ENCODE data around the gene F10. TPM values are rescaled to one million over a fixed set of nuclear protein-coding genes. Genes with fewer than 3 reads are reported as not detected.

The F10 gene
- total and polyA plus RNA-seq, 2 of the 13 experiments (the other 11 are each of a cell fraction or from before 2014, with no cell fraction given), result 58.4 to 237 TPM

DNA sequence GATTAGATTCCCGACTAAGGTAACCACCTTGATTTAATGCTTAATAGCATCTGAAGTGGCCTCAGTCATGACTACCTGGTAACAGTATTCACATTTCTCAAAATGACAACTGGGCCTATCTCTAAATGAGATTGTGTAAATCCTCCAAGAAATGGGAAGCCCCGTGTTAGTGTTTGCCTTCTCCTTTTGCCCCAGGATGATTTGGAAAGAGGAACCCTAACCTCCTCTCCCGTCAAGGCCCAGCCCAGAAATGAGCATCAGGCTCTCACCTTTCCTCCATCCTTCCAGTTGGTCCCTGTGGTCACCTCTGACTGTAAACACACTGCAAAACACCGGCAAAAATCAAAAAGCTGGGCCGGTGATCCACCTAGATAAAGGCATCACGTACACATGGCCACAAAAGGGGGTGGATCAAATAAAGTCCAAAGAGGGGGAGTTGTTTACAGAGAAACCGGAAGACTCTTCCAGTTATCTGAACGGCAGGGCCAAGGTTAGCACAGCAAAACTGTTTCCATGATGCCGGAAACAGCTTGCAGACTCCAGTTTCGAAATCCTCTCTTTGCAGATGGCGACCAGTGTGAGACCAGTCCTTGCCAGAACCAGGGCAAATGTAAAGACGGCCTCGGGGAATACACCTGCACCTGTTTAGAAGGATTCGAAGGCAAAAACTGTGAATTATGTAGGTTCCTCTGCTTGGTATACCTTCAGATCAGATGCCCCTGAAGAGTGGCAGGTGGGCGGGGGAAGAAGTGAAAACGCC is 16.4 kb downstream of the F10 start (continued):
- TF ChIP-seq, protein P1, sequence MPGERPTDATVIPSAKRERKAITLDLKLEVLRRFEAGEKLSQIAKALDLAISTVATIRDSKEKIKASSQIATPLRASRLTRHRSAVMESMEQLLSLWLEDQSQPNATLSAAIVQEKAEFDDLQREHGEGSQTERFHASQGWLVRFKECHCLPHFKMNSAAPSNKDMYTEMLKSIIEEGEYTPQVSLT (CRISPR knock-in tag; IDR thresholded peaks at IDR 0.05; ENCODE audit: borderline replicate concordance, low read depth), result no peak
- TF ChIP-seq ARNT2 (CRISPR knock-in tag; IDR thresholded peaks at IDR 0.05; ENCODE audit: low read depth), result peak; percentile 85; the same call in 1 of the 2 replicates
- TF ChIP-seq SMAD9 (CRISPR knock-in tag; IDR thresholded peaks at IDR 0.05), result no peak
- TF ChIP-seq HOXA7 (CRISPR knock-in tag; IDR thresholded peaks at IDR 0.05), result no peak
- TF ChIP-seq PLRG1 (conservative IDR thresholded peaks at IDR 0.05), result no peak
- TF ChIP-seq IRF2 (CRISPR knock-in tag; IDR thresholded peaks at IDR 0.05), result peak; percentile 84
- no peak for TF ChIP-seq KDM5A (IDR thresholded peaks at IDR 0.05; ENCODE audit: borderline replicate concordance, low read length)
- TF ChIP-seq ZNF563 (CRISPR knock-in tag; IDR thresholded peaks at IDR 0.05), result peak; percentile 81
- TF ChIP-seq, protein P2, sequence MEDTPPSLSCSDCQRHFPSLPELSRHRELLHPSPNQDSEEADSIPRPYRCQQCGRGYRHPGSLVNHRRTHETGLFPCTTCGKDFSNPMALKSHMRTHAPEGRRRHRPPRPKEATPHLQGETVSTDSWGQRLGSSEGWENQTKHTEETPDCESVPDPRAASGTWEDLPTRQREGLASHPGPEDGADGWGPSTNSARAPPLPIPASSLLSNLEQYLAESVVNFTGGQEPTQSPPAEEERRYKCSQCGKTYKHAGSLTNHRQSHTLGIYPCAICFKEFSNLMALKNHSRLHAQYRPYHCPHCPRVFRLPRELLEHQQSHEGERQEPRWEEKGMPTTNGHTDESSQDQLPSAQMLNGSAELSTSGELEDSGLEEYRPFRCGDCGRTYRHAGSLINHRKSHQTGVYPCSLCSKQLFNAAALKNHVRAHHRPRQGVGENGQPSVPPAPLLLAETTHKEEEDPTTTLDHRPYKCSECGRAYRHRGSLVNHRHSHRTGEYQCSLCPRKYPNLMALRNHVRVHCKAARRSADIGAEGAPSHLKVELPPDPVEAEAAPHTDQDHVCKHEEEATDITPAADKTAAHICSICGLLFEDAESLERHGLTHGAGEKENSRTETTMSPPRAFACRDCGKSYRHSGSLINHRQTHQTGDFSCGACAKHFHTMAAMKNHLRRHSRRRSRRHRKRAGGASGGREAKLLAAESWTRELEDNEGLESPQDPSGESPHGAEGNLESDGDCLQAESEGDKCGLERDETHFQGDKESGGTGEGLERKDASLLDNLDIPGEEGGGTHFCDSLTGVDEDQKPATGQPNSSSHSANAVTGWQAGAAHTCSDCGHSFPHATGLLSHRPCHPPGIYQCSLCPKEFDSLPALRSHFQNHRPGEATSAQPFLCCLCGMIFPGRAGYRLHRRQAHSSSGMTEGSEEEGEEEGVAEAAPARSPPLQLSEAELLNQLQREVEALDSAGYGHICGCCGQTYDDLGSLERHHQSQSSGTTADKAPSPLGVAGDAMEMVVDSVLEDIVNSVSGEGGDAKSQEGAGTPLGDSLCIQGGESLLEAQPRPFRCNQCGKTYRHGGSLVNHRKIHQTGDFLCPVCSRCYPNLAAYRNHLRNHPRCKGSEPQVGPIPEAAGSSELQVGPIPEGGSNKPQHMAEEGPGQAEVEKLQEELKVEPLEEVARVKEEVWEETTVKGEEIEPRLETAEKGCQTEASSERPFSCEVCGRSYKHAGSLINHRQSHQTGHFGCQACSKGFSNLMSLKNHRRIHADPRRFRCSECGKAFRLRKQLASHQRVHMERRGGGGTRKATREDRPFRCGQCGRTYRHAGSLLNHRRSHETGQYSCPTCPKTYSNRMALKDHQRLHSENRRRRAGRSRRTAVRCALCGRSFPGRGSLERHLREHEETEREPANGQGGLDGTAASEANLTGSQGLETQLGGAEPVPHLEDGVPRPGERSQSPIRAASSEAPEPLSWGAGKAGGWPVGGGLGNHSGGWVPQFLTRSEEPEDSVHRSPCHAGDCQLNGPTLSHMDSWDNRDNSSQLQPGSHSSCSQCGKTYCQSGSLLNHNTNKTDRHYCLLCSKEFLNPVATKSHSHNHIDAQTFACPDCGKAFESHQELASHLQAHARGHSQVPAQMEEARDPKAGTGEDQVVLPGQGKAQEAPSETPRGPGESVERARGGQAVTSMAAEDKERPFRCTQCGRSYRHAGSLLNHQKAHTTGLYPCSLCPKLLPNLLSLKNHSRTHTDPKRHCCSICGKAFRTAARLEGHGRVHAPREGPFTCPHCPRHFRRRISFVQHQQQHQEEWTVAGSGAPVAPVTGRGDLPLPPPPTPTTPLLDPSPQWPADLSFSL (CRISPR knock-in tag; IDR thresholded peaks at IDR 0.05), result no peak
- TF ChIP-seq ZNF546 (CRISPR knock-in tag; conservative IDR thresholded peaks at IDR 0.05), result no peak
- peak; percentile 97; the same call in 1 of the 2 replicates for TF ChIP-seq ZNF816 (CRISPR knock-in tag; IDR thresholded peaks at IDR 0.05; ENCODE audit: borderline replicate concordance)
- TF ChIP-seq HES4 (CRISPR knock-in tag; IDR thresholded peaks at IDR 0.05; ENCODE audit: borderline replicate concordance), result 0 out of 2 replicates have a peak, but pooled peaks have one; percentile 46
- TF ChIP-seq, protein P3, sequence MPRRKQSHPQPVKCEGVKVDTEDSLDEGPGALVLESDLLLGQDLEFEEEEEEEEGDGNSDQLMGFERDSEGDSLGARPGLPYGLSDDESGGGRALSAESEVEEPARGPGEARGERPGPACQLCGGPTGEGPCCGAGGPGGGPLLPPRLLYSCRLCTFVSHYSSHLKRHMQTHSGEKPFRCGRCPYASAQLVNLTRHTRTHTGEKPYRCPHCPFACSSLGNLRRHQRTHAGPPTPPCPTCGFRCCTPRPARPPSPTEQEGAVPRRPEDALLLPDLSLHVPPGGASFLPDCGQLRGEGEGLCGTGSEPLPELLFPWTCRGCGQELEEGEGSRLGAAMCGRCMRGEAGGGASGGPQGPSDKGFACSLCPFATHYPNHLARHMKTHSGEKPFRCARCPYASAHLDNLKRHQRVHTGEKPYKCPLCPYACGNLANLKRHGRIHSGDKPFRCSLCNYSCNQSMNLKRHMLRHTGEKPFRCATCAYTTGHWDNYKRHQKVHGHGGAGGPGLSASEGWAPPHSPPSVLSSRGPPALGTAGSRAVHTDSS (CRISPR knock-in tag; conservative IDR thresholded peaks at IDR 0.05), result no peak
- 0 out of 2 replicates have a peak, but pooled peaks have one; percentile 43 for TF ChIP-seq ZNF724P (CRISPR knock-in tag; IDR thresholded peaks at IDR 0.05; ENCODE audit: borderline replicate concordance)
- TF ChIP-seq RAD51 (IDR thresholded peaks at IDR 0.05; ENCODE audit: borderline replicate concordance), result no peak
- TF ChIP-seq MATR3 (CRISPR knock-in tag; IDR thresholded peaks at IDR 0.05), result no peak
- peak; percentile 98 for TF ChIP-seq GATA4 (IDR thresholded peaks at IDR 0.05; ENCODE audit: borderline replicate concordance, low read depth)
- peak; percentile 71; the same call in 1 of the 2 replicates for TF ChIP-seq RELA (CRISPR knock-in tag; IDR thresholded peaks at IDR 0.05)
- peak; percentile 89; the same call in 1 of the 2 replicates for TF ChIP-seq RARG (CRISPR knock-in tag; IDR thresholded peaks at IDR 0.05; ENCODE audit: low read depth)
- no peak for TF ChIP-seq PTBP1 (IDR thresholded peaks at IDR 0.05; ENCODE audit: low read depth, low read length, poor library complexity, severe bottlenecking)
